Liver (tissue), 4 donors: ENCODE measurements around the gene C3orf80. TPM values are rescaled to one million over a fixed set of nuclear protein-coding genes. Genes with fewer than 3 reads are reported as not detected.

Experiments
- polyA plus RNA-seq, 2 donors: library from polyadenylated mRNA; stranded (reverse) in 1 of 2; unstranded in 1 of 2; fragments of 200-250 nt in 1 of 2; fragments of >200 nt in 1 of 2; fragmentation: Nextera tagmentation in 1 of 2; extraction: Ambion mirVana in 1 of 2; gene quantifications; one replicate each; pipeline versions ENCODE4 v1.2.1 to v1.2.3, GENCODE V29; 2013 to 2015
- total RNA-seq, 2 donors: library from RNA; depleted of rRNA; stranded (reverse); fragments of >200 nt; gene quantifications; one replicate each; pipeline ENCODE4 v1.2.3, GENCODE V29; 2014
- donor health status: healthy.
- donor health status: healthy.
- donor health status: healthy.

Gene C3orf80
- total and polyA plus RNA-seq, 4 donors: 0.46 to 1.4 (median 0.50) TPM

Other genes starting within 250 kb of the C3orf80 start
- gene IL12A, start 236.6 kb upstream of the C3orf80 start, total RNA-seq: under 1 TPM; 0.08 to 0.09 TPM
- gene IL12A, start 236.6 kb upstream of the C3orf80 start, polyA plus RNA-seq: under 1 TPM in 1 of 2 donors, not detected in 1; 0.25 TPM
- gene IFT80, start 173.8 kb downstream of the C3orf80 start, total RNA-seq: 10 to 100 TPM; 12.9 to 15.7 TPM
- 1 to 10 TPM; 3.5 to 3.6 TPM for gene IFT80, start 173.8 kb downstream of the C3orf80 start, polyA plus RNA-seq
- gene SMC4, start 174.2 kb downstream of the C3orf80 start, total RNA-seq: 100 to 1,000 TPM in 1 of 2 donors, 10 to 100 TPM in 1; 17.1 to 161 TPM
- gene SMC4, start 174.2 kb downstream of the C3orf80 start, polyA plus RNA-seq: 10 to 100 TPM in 1 of 2 donors, 1 to 10 TPM in 1; 6.7 to 17.0 TPM
- 10 to 100 TPM in 1 of 2 donors, under 1 TPM in 1; 0.84 to 33.3 TPM for gene TRIM59, start 224.4 kb downstream of the C3orf80 start, total RNA-seq
- gene TRIM59, start 224.4 kb downstream of the C3orf80 start, polyA plus RNA-seq: under 1 TPM; 0.18 to 0.90 TPM